Measurements from ENCODE around the gene RBMS1.

Gene RBMS1

DNA sequence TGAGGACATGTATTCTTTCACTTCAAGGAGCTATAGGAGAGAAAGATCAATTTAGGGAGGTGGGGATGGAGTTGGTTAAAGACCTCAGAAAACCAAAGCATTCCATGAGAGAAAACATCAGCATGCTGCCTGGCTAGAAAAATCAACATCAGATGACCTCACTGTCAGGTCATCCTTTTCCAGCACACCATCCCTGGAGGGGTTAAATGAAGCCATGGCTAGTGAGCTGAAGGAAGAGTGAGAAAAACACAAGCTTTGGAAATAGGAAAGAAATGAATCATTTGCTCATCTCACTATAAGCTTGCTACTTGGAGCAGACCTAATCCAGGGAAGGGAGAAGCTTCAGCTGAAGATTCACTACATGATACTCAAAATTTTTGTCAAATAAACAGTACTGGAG is 184.0 kb downstream of the RBMS1 start:
- H3K27ac ChIP-seq = no peak overlapping the region
- DNase-seq (ENCODE audit: low spot score) = no peak
- ChIA-PET CTCF (no interaction called here), POLR2A (ENCODE audit: low non-redundant PET) (no interaction called here)
- TF ChIP-seq, protein P1, sequence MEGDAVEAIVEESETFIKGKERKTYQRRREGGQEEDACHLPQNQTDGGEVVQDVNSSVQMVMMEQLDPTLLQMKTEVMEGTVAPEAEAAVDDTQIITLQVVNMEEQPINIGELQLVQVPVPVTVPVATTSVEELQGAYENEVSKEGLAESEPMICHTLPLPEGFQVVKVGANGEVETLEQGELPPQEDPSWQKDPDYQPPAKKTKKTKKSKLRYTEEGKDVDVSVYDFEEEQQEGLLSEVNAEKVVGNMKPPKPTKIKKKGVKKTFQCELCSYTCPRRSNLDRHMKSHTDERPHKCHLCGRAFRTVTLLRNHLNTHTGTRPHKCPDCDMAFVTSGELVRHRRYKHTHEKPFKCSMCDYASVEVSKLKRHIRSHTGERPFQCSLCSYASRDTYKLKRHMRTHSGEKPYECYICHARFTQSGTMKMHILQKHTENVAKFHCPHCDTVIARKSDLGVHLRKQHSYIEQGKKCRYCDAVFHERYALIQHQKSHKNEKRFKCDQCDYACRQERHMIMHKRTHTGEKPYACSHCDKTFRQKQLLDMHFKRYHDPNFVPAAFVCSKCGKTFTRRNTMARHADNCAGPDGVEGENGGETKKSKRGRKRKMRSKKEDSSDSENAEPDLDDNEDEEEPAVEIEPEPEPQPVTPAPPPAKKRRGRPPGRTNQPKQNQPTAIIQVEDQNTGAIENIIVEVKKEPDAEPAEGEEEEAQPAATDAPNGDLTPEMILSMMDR (conservative IDR thresholded peaks at IDR 0.05; ENCODE audit: low read depth) = no peak

DNA sequence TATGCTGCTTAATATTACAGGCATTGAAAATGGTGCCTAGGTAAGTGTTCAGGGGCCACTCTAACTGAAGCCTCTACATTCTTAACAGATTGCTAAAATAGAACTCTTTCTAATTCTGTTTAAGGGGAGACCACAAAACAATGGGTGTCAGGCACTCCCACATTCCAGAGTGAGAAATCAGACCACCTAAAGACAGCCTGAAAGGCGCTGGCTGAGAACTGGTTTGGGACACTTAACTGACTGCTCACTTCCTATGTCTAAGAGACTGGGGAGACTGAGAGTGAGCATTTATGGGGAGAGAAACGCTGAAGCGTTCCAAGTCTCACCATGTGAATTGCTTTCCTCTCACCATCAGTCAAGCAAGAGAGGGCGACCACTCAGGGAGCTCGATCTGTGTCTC is 184.7 kb downstream of the RBMS1 start:
- ChIA-PET POLR2A (ENCODE audit: low non-redundant PET) (no interaction called here), CTCF (interaction anchor here (0.7 kb wide), 1 partner anchor 669 kb away, joined by 3 read pairs; no protein-coding TSS in a partner anchor)
- no peak overlapping the region; the same call in 1 of the 2 replicates for H3K27ac ChIP-seq
- TF ChIP-seq, protein P1 (conservative IDR thresholded peaks at IDR 0.05; ENCODE audit: low read depth) = no peak
- DNase-seq (ENCODE audit: low spot score) = peak; percentile 68

DNA sequence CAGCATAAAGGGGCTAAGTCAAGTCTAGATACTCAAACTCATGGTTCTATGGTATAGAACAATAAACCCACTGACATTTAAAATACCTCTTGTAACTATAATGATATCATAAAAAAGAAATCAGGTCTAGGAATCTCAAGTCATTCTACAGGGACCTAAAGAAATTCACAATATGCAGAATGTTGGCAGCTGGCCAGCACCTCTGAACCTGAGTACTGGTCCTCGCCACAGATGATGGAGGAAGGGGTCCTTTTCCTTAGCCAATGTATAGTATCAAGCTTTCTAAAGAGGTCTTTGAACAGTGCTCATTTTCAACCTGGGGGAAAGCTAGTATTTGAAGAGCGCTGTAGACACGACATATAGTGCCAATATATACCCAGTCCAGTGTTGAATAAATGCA is 185.1 kb downstream of the RBMS1 start:
- POLR2A ChIA-PET (ENCODE audit: low non-redundant PET) = no interaction called here
- CTCF ChIA-PET = interaction anchor here (0.7 kb wide), 1 partner anchor 670 kb away, joined by 3 read pairs; no protein-coding TSS in a partner anchor
- no peak for DNase-seq (ENCODE audit: low spot score)
- TF ChIP-seq, protein P1 (conservative IDR thresholded peaks at IDR 0.05; ENCODE audit: low read depth) = no peak
- 0 out of 2 replicates have a peak overlapping the region, but pooled peaks have one; percentile 28 for H3K27ac ChIP-seq

DNA sequence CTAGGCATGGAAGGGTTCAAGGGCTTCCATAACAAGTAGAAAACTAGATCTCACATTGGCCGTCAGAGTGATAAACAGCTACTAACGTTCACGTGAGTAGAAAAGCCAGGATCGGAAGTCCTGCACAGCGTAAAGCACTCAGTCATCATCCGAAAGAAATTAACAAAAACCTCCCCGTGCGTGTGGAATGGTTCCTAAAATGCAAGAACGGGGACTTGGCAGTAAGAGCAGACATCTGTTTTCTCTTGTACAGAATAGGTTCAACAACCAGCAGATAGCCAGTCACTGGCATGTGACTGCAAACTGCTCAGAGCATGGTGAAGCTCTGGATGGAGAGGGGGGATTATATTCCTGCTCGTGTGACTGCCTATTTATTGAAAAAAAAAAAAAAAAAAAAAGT is 186.6 kb downstream of the RBMS1 start:
- TF ChIP-seq, protein P1 (conservative IDR thresholded peaks at IDR 0.05; ENCODE audit: low read depth) = no peak
- no peak for DNase-seq (ENCODE audit: low spot score)
- ChIA-PET POLR2A (ENCODE audit: low non-redundant PET) (no interaction called here), CTCF (interaction anchor here (0.6 kb wide), 1 partner anchor 12 kb away, joined by 3 read pairs; no protein-coding TSS in a partner anchor)
- H3K27ac ChIP-seq = no peak overlapping the region

DNA sequence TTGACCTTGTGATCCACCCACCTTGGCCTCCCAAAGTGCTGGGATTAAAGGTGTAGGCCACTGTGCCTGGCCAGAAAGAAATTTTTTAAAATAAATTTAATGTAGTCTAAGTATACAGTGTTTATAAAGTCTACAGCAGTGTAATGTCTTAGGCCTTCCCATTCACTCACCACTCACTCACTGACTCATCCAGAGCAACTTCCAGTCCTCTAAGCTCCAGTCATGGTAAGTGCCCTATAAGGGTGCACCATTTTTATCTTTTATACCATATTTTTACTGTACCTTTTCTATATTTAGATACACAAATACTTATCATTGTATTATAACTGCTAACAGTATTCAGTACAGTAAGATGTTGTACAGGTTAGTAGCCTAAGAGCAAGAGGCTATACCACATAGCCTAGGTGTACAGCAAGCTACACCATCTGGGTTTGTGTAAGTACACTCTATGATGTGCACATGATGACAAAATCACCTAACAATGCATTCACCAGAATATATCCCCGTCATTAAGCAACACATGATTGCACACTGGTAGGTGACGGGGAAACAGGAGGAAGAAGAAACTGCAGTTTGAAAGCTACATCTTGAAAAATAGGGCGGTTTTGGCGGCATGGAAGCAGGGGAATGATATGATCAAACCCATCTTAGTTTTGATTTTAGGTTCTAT is 188.4 kb downstream of the RBMS1 start:
- DNase-seq (ENCODE audit: low spot score) = no peak
- H3K27ac ChIP-seq = no peak overlapping the region
- ChIA-PET CTCF (no interaction called here), POLR2A (ENCODE audit: low non-redundant PET) (no interaction called here)
- TF ChIP-seq, protein P1 (conservative IDR thresholded peaks at IDR 0.05; ENCODE audit: low read depth) = no peak

DNA sequence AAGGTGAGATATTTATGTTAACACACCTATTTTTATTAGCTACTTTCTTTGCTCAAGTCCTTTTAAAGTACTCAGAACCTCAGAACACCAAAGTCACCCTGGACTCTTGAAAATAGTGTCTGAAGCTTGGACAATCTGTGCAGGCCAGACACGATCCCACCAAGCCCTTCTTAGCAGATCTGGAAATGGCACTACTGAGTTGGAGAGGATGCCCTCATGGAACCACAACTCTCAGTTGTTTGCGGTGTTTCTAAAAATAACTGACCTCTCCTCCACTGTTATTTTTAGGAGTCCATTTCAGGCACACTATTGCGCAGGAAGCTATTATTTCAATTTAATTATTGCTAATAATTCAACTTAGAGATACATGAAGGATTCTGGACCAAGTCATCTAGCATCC is 190.1 kb downstream of the RBMS1 start:
- DNase-seq (ENCODE audit: low spot score) = no peak
- TF ChIP-seq, protein P1 (conservative IDR thresholded peaks at IDR 0.05; ENCODE audit: low read depth) = no peak
- ChIA-PET POLR2A (ENCODE audit: low non-redundant PET) (no interaction called here), CTCF (interaction anchor here (0.7 to 1.3 kb wide), 3 partner anchors 81 to 691 kb away, joined by 3 read pairs; no protein-coding TSS in a partner anchor)
- H3K27ac ChIP-seq = no peak overlapping the region

Measured in RWPE1 (cell line).